Measurements from ENCODE around the gene ST3GAL2. TPM values are rescaled to one million over a fixed set of nuclear protein-coding genes. Genes with fewer than 3 reads are reported as not detected.

ST3GAL2 gene
- total and polyA plus RNA-seq, 10 of the 15 experiments (the other 5 are each of a cell fraction or from before 2014, with no cell fraction given) = 0.95 to 61.7 (median 25.9) TPM

GRCh38 chr16:70331091-70331490 lies 107.8 kb downstream of the ST3GAL2 start:
- FAIRE-seq = no peak
- POLR2A ChIA-PET = interaction anchor here (1.0 kb wide), 1 partner anchor 50 kb away, joined by 3 read pairs; no protein-coding TSS in a partner anchor
- no peak for ATAC-seq
- TF ChIP-seq HDAC6 (IDR thresholded peaks at IDR 0.05; ENCODE audit: unreplicated experiment) (no peak), CUX1 (IDR thresholded peaks at IDR 0.05; ENCODE audit: insufficient replicate concordance, low read depth, low read length) (no peak), EP300 (IDR thresholded peaks at IDR 0.05; ENCODE audit: borderline replicate concordance in 1 of 2, control insufficient read depth in 1 of 2, low read depth in 2 of 2, low read length in 2 of 2) (no peak), SIX5 (IDR thresholded peaks at IDR 0.05; ENCODE audit: low read depth, low read length, severe bottlenecking) (no peak), E4F1 (IDR thresholded peaks at IDR 0.05; ENCODE audit: borderline replicate concordance, partially characterized antibody) (no peak), MYC (IDR thresholded peaks at IDR 0.05; ENCODE audit: insufficient read depth, insufficient read length, insufficient replicate concordance, low read length, severe bottlenecking) (no peak), SKIL (IDR thresholded peaks at IDR 0.05; ENCODE audit: low read depth, poor library complexity, severe bottlenecking) (no peak)

More at GRCh38 chr16:70331091-70331490, 107.8 kb downstream of the ST3GAL2 start:
- H3K4me1 ChIP-seq (ENCODE audit: control insufficient read depth, insufficient read depth, low read length) = no peaks in the 10 kb centered on the region
- no peak overlapping the region for H3K4me3 ChIP-seq
- WGBS (ENCODE audit: insufficient coverage, insufficient replicate concordance, low lambda C conversion rate, missing lambda C conversion rate) = 100% methylated on average over 1 of the region's 1 CpG
- H3K27ac ChIP-seq (ENCODE audit: control insufficient read depth, insufficient read depth) = no peak overlapping the region
- H3K79me2 ChIP-seq (ENCODE audit: control insufficient read depth, insufficient read depth, low read length) = no peaks in the 10 kb centered on the region
- H3K27me3 ChIP-seq (replicated peaks in 1 of 2; ENCODE audit: control insufficient read depth in 2 of 2, insufficient read depth in 2 of 2, low read length in 1 of 2) = no peaks in the 10 kb centered on the region
- intact Hi-C loops (cut with micrococcal nuclease; ENCODE audit: unreplicated experiment) (loop anchor here (2.0 kb wide), 1 partner anchor 322 kb away; no protein-coding TSS in a partner anchor), in situ Hi-C loops (cut with MboI) (no loop called here)
- no TSS peak for BruUV-seq (replicated peaks)
- H3K4me2 ChIP-seq (ENCODE audit: control insufficient read depth, insufficient read depth) = no peak overlapping the region
- peaks cover 9 to 15% of the 10 kb centered on the region in 2 experiments for H3K36me3 ChIP-seq (ENCODE audit: control insufficient read depth in 2 of 2, insufficient read depth in 2 of 2, low read length in 1 of 2)
- ChIA-PET RAD21 (ENCODE audit: unreplicated experiment) (interaction anchor here (1.0 to 1.2 kb wide), 2 partner anchors 322 to 323 kb away, joined by 3 to 9 read pairs; no protein-coding TSS in a partner anchor), CTCF (interaction anchor here (0.7 to 2.1 kb wide), 9 partner anchors 9 to 440 kb away, joined by 3 to 28 read pairs (median 3); partner anchors contain the start of gene DDX19B), SMC1A (ENCODE audit: uncharacterized antibody, unreplicated experiment) (interaction anchor here (1.0 to 1.3 kb wide), 5 partner anchors 12 to 440 kb away, joined by 3 to 6 read pairs (median 3); no protein-coding TSS in a partner anchor)
- DNase-seq (ENCODE audit: low read depth, low spot score) = no peak
- H2AFZ ChIP-seq (ENCODE audit: control insufficient read depth, low read depth, low read length) = no peak overlapping the region
- H3K9me3 ChIP-seq (replicated peaks; ENCODE audit: control insufficient read depth, insufficient read depth, low read length) = no peaks in the 10 kb centered on the region
- H3K9ac ChIP-seq (ENCODE audit: control insufficient read depth, insufficient read depth, low read length) = no peak overlapping the region
- H4K20me1 ChIP-seq (ENCODE audit: control insufficient read depth, insufficient read depth) = no peaks in the 10 kb centered on the region

Data from GM12878 (cell line).